Mucosa of descending colon (tissue), 3 donors: ENCODE results near the gene CPB2. TPM values are rescaled to one million over a fixed set of nuclear protein-coding genes. Genes with fewer than 3 reads are reported as not detected.

Source experiments
- ATAC-seq: fragments of 200-7000 bp; cut with Tn5 transposase; one replicate; pipeline ENCODE4 v1.9.1; 2020; ENCODE audit warnings: mild to moderate bottlenecking, moderate library complexity
- DNase-seq, 3 donors: peaks; one replicate each; pipeline ENCODE4 v3.0.0-alpha.2; 2020
- H3K36me3 ChIP-seq: fragments of 200-600 bp; one replicate; pipeline ENCODE4 v1.8.0; 2021; ENCODE audit warnings: low read depth, mild to moderate bottlenecking
- H3K4me1 ChIP-seq: fragments of 200-600 bp; one replicate; pipeline ENCODE4 v1.8.0; 2021; ENCODE audit warnings: low read depth, mild to moderate bottlenecking
- H3K4me3 ChIP-seq: fragments of 200-600 bp; one replicate; pipeline ENCODE4 v1.8.0; 2021; ENCODE audit warnings: mild to moderate bottlenecking
- H3K9me3 ChIP-seq: fragments of 200-600 bp; one replicate; pipeline ENCODE4 v1.8.0; 2021; ENCODE audit warnings: mild to moderate bottlenecking
- CTCF ChIP-seq: fragments of 200-600 bp; IDR thresholded peaks from one replicate; pipeline ENCODE4 v1.8.0; 2022; ENCODE audit warnings: antibody characterized with exemption, mild to moderate bottlenecking
- intact Hi-C, 2 donors: fragments of 100-400 bp; cut with DNase I in 1 of 2; cut with micrococcal nuclease in 1 of 2; formaldehyde crosslinking; loops; one replicate each; pipeline versions ENCODE4 v1.11.0 to v1.11.1; 2022; cut with DNase I, micrococcal nuclease
- total RNA-seq, 3 donors: library from RNA; stranded (reverse); fragmentation: NEBNext Ultra II Directional in 2 of 3; extraction: Animal tissue kit (Norgen Biotek cat#: 25700) in 2 of 3; gene quantifications; one replicate each; pipeline versions ENCODE4 v1.2.1 to v1.2.4, GENCODE V29; 2021 to 2023
- donor health status: DM: no; HTN: no; CAD: no; lungs with moderate emphysema.
- donor health status: DM: no; HTN: no; CAD: no.
- donor health status: DM: no; HTN: yes; CAD: no.

CPB2 gene
- total RNA-seq, 3 donors from 2014 or later, result not detected

GRCh38 chr13:46101484-46102254 is 3.2 kb downstream of the CPB2 start:
- intact Hi-C loops, result no loop called here
- no peak for TF ChIP-seq CTCF
- no peak overlapping the region for H3K4me3 ChIP-seq
- no peaks in the 10 kb centered on the region for H3K4me1 ChIP-seq
- ATAC-seq (no peak), DNase-seq (no peak)
- no peaks in the 10 kb centered on the region for H3K36me3 ChIP-seq
- H3K9me3 ChIP-seq, result no peaks in the 10 kb centered on the region

DNA sequence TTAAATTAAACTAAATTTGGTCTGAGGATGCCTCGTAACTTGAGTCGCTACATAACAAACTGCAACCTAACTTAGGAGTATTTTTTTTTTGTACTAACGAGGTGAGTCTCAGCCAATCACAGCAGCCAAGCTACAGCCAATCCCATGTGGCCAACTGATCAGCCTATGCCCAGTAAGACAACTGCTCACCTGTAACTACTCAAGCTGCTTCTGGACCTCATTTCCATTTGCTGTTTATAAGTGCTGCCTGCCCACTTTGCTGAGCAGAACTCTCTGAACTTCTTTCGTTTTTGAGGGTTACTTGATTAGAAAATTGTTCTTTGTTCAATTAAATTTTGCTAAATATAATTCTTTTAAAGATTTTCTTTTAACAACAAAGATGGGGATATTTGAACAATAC is 3.8 kb downstream of the CPB2 start:
- ATAC-seq (no peak), DNase-seq (no peak)
- no peak for TF ChIP-seq CTCF
- Histone ChIP-seq H3K4me1 (no peaks in the 10 kb centered on the region), H3K4me3 (no peak overlapping the region), H3K36me3 (no peaks in the 10 kb centered on the region), H3K9me3 (no peaks in the 10 kb centered on the region)
- intact Hi-C loops, result no loop called here

GRCh38 chr13:46100191-46100815 is 4.5 kb downstream of the CPB2 start:
- no peak for DNase-seq
- intact Hi-C loops, result no loop called here
- TF ChIP-seq CTCF, result no peak

DNA sequence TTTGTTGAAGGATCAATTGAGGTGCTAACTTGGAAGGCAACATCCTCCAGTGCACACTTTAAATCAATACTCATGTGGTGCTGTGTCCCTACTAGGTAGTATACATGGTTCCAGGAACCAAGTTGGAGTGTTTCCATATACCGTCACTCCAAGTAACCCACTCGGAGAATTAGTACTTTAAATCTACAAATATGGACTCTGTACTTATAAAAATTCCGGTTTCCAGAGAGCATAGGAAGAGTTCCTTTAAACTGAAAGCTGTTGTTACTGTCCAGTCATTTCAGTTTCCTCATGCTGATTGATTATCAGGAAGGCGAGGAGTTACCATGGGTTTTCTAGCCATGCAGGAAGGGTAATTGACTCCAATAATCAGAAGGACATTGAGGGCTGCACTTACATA is 7.2 kb downstream of the CPB2 start:
- Histone ChIP-seq H3K9me3 (no peaks in the 10 kb centered on the region), H3K36me3 (no peaks in the 10 kb centered on the region), H3K4me1 (no peaks in the 10 kb centered on the region), H3K4me3 (no peak overlapping the region)
- no peak for ATAC-seq
- no peak for DNase-seq
- intact Hi-C loops, result no loop called here
- TF ChIP-seq CTCF, result no peak

More at GRCh38 chr13:46100191-46100815, 4.5 kb downstream of the CPB2 start:
- no peak overlapping the region for H3K4me3 ChIP-seq
- no peaks in the 10 kb centered on the region for H3K4me1 ChIP-seq
- H3K36me3 ChIP-seq, result no peaks in the 10 kb centered on the region
- ATAC-seq, result no peak
- no peaks in the 10 kb centered on the region for H3K9me3 ChIP-seq

DNA sequence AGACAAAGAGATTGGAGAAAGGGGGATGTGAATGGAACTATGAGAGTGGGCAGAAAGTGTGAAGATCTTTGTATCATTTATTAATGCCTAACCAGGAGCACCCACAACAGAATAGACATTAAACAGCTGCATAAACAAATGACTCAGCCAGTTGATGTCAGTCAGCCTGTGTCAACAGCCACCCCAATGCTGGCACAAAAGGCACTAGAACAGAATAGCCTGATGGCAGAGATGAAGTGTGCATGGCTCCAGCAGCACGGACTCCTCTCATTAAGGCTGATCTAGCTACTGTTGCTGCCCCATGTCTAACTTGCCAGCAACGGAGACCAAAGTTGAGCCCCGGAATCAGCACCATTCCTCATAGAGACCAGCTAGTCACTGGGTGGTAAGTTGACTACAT is 7.8 kb downstream of the CPB2 start:
- H3K4me1 ChIP-seq, result no peaks in the 10 kb centered on the region
- no peak overlapping the region for H3K4me3 ChIP-seq
- DNase-seq, result no peak
- no peaks in the 10 kb centered on the region for H3K36me3 ChIP-seq
- no peaks in the 10 kb centered on the region for H3K9me3 ChIP-seq
- intact Hi-C loops, result no loop called here
- ATAC-seq, result no peak
- no peak for TF ChIP-seq CTCF
